ENCODE measurements around the gene LARP4.

GRCh38 chr12:50398931-50399330 is 1.8 kb upstream of the LARP4 start:
- TF ChIP-seq EZH2 (IDR thresholded peaks at IDR 0.05) = no peak
- no peak for TF ChIP-seq POLR2AphosphoS5 (IDR thresholded peaks at IDR 0.05; ENCODE audit: borderline replicate concordance, low read depth, low read length)
- no peak for TF ChIP-seq FOXP2 (optimal IDR thresholded peaks at IDR 0.05; ENCODE audit: control extremely low read depth, extremely low read length, insufficient read depth)
